Endodermal cell (in vitro differentiated cells): ENCODE results near the gene TRIM14. TPM values are rescaled to one million over a fixed set of nuclear protein-coding genes. Genes with fewer than 3 reads are reported as not detected.

Experiments
- DNase-seq: peaks from one replicate; pipeline ENCODE4 v3.0.0-alpha.2; 2017
- H3K27ac ChIP-seq: 2 replicates; pipeline ENCODE4 v1.5.1; 2013; ENCODE audit warnings: mild to moderate bottlenecking, low read depth, low read length, moderate library complexity
- H3K27me3 ChIP-seq: 2 replicates; pipeline ENCODE4 v1.6.1; 2013; ENCODE audit warnings: mild to moderate bottlenecking, low read length, moderate library complexity; ENCODE audit not compliant: insufficient read depth, control insufficient read depth, poor library complexity, severe bottlenecking
- H3K36me3 ChIP-seq: 2 replicates; pipeline ENCODE4 v1.7.0; 2013; ENCODE audit warnings: mild to moderate bottlenecking, low read length, moderate library complexity; ENCODE audit not compliant: control insufficient read depth, insufficient read depth
- H3K4me1 ChIP-seq: one replicate; pipeline ENCODE4 v1.7.0; 2013; ENCODE audit warnings: low read length; ENCODE audit not compliant: control insufficient read depth, insufficient read depth
- H3K4me3 ChIP-seq: 2 replicates; pipeline ENCODE4 v1.5.1; 2013; ENCODE audit warnings: mild to moderate bottlenecking, low read length, moderate library complexity
- H3K9ac ChIP-seq: 2 replicates; pipeline ENCODE4 v1.6.1; 2013; ENCODE audit warnings: mild to moderate bottlenecking, low read length, moderate library complexity; ENCODE audit not compliant: poor library complexity, severe bottlenecking; ENCODE audit errors: extremely low read depth
- H3K9me3 ChIP-seq: 2 replicates; pipeline ENCODE4 v1.6.1; 2013; ENCODE audit warnings: mild to moderate bottlenecking, low read length, moderate library complexity; ENCODE audit not compliant: control insufficient read depth
- H3K27ac Mint-ChIP-seq: 2 replicates; pipeline ENCODE4 v1.8.0; 2020; ENCODE audit warnings: mixed read lengths
- H3K27me3 Mint-ChIP-seq: 2 replicates; pipeline ENCODE4 v1.8.0; 2021; ENCODE audit warnings: mild to moderate bottlenecking, mixed read lengths; ENCODE audit not compliant: insufficient read depth
- H3K36me3 Mint-ChIP-seq: 2 replicates; pipeline ENCODE4 v1.8.0; 2020; ENCODE audit warnings: low read depth, mixed read lengths
- H3K4me1 Mint-ChIP-seq: 2 replicates; pipeline ENCODE4 v1.8.0; 2020; ENCODE audit warnings: mixed read lengths
- H3K4me3 Mint-ChIP-seq: 2 replicates; pipeline ENCODE4 v1.8.0; 2020; ENCODE audit warnings: mild to moderate bottlenecking, moderate library complexity, mixed read lengths
- H3K9me3 Mint-ChIP-seq: 2 replicates; pipeline ENCODE4 v1.8.0; 2020; ENCODE audit warnings: mild to moderate bottlenecking, mixed read lengths
- CTCF ChIP-seq: fragments of 200-600 bp; sonication (generic); conservative IDR thresholded peaks from 2 replicates; pipeline ENCODE4 v1.5.0; 2021; ENCODE audit warnings: antibody characterized with exemption, mild to moderate bottlenecking
- WGBS, 2 experiments: methylation state at CpG; one replicate each; pipeline versions ENCODE4 v1.1.5 to v1.1.7; 2013; ENCODE audit warnings: missing lambda C conversion rate in 2 of 2, mixed read lengths in 1 of 2; ENCODE audit not compliant: insufficient coverage in 1 of 2, insufficient read length in 1 of 2; 5-methylcytosine and 5-hydroxymethylcytosine counted together
- total RNA-seq, 2 donors: library from RNA; stranded (reverse); fragmentation: NEBNext Ultra II Directional in 1 of 2; extraction: Animal tissue kit (Norgen Biotek cat#: 25700) in 1 of 2; gene quantifications; 2 replicates in 1 of 2; 3 replicates in 1 of 2; pipeline ENCODE4 v1.2.1, GENCODE V29; 2021

Gene TRIM14
- total RNA-seq, 2 donors from 2014 or later, result 3.1 to 5.1 TPM

GRCh38 chr9:98135938-98136337, 16.9 kb upstream of the TRIM14 start:
- Mint-ChIP-seq H3K4me3 (no peak overlapping the region), H3K36me3 (peaks cover 33% of the 10 kb centered on the region)

GRCh38 chr9:98135558-98135934, 16.5 kb upstream of the TRIM14 start:
- H3K27ac ChIP-seq, result no peak overlapping the region
- H3K27me3 ChIP-seq, result no peaks in the 10 kb centered on the region
- H3K36me3 ChIP-seq, result peaks cover 11% of the 10 kb centered on the region
- H3K4me3 ChIP-seq, result no peak overlapping the region
- H3K9me3 Mint-ChIP-seq, result no peaks in the 10 kb centered on the region
- H3K36me3 Mint-ChIP-seq, result peaks cover 35% of the 10 kb centered on the region
- peaks cover 10% of the 10 kb centered on the region for H3K4me1 ChIP-seq
- H3K9ac ChIP-seq, result no peak overlapping the region
- TF ChIP-seq CTCF, result no peak
- peaks cover 8% of the 10 kb centered on the region for H3K4me1 Mint-ChIP-seq
- H3K27me3 Mint-ChIP-seq, result no peaks in the 10 kb centered on the region
- 89 to 90% methylated on average over 3 to 4 of the region's 4 CpGs for WGBS, 2 experiments
- no peaks in the 10 kb centered on the region for H3K9me3 ChIP-seq
- peak; percentile 13 for DNase-seq
- no peak overlapping the region for H3K27ac Mint-ChIP-seq
- no peak overlapping the region for H3K4me3 Mint-ChIP-seq

More at GRCh38 chr9:98135938-98136337, 16.9 kb upstream of the TRIM14 start:
- no peak for DNase-seq
- TF ChIP-seq CTCF, result no peak
- Mint-ChIP-seq H3K27ac (no peak overlapping the region), H3K4me1 (peaks cover 8% of the 10 kb centered on the region), H3K27me3 (no peaks in the 10 kb centered on the region), H3K9me3 (no peaks in the 10 kb centered on the region)
- Histone ChIP-seq H3K27me3 (no peaks in the 10 kb centered on the region), H3K36me3 (peaks cover 11% of the 10 kb centered on the region), H3K9me3 (no peaks in the 10 kb centered on the region), H3K4me3 (no peak overlapping the region), H3K4me1 (peaks cover 10% of the 10 kb centered on the region), H3K27ac (no peak overlapping the region), H3K9ac (no peak overlapping the region)
- WGBS, 2 experiments, result 90 to 93% methylated on average over 5 to 7 of the region's 7 CpGs

- no peak overlapping the region for H3K4me3 ChIP-seq
- peaks cover 8% of the 10 kb centered on the region for H3K4me1 Mint-ChIP-seq
- peaks cover 11% of the 10 kb centered on the region for H3K36me3 ChIP-seq
- H3K27ac Mint-ChIP-seq, result no peak overlapping the region
- no peak overlapping the region for H3K9ac ChIP-seq
- no peaks in the 10 kb centered on the region for H3K27me3 ChIP-seq
- no peak for TF ChIP-seq CTCF
- 94 to 99% methylated on average over 11 to 12 of the region's 12 CpGs for WGBS, 2 experiments
- no peaks in the 10 kb centered on the region for H3K9me3 ChIP-seq
- no peaks in the 10 kb centered on the region for H3K27me3 Mint-ChIP-seq
- H3K36me3 Mint-ChIP-seq, result peaks cover 35% of the 10 kb centered on the region
- no peak overlapping the region for H3K4me3 Mint-ChIP-seq
- H3K4me1 ChIP-seq, result peaks cover 10% of the 10 kb centered on the region
- no peak overlapping the region for H3K27ac ChIP-seq
- peak; percentile 20 for DNase-seq
- no peaks in the 10 kb centered on the region for H3K9me3 Mint-ChIP-seq
Observed at GRCh38 chr9:98134702-98135557, 15.9 kb upstream of the TRIM14 start.
